IPS-18c (cell line): ENCODE results near the gene NMD3.

ENCODE experiments used
- H3K4me3 ChIP-seq: 2 replicates; pipeline ENCODE4 v1.7.0; 2013; ENCODE audit warnings: low read depth, mild to moderate bottlenecking, low read length, moderate library complexity; ENCODE audit not compliant: insufficient read depth
- H3K9me3 ChIP-seq: one replicate; pipeline ENCODE4 v1.6.1; 2013; ENCODE audit warnings: mild to moderate bottlenecking, low read length, moderate library complexity; ENCODE audit not compliant: control insufficient read depth, insufficient read depth

The NMD3 gene

DNA sequence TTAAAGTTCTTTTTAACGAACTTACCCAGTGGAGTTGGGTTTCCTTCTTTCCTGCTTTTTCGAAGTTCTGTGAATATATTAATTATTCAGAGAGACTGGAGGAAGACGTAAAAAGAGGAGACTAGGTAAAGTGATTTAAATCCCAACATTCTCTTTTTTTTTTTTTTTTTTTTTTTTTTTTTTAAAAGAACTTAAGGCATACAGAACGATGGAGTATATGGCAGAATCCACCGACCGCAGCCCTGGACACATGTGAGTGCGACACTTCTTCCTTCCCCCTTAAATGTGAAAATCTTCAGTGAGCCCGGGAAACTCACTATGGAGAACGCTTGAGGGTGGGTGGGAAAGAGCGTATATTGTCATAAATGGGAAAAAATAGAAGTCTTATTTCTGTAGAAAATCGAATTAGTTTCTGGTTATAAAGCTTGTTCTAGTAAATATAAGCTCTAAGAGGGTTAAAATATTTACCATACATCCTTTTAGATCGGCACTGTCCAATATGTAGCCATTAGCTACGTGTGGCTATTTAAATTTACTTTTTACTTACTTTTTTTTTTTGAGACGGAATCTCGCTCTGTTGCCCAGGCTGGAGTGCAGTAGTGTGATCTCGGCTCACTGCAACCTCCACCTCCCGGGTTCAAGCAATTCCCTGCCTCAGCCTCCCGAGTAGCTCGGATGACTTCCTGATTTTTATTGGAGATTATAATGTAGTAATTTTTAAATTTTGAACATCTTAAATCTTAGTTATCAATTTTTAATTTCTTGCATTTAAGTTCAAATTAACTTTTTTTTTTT, 892 bp downstream of the NMD3 start:
- Histone ChIP-seq H3K9me3 (no peaks in the 10 kb centered on the region), H3K4me3 (peak overlapping the region; percentile 77)

DNA sequence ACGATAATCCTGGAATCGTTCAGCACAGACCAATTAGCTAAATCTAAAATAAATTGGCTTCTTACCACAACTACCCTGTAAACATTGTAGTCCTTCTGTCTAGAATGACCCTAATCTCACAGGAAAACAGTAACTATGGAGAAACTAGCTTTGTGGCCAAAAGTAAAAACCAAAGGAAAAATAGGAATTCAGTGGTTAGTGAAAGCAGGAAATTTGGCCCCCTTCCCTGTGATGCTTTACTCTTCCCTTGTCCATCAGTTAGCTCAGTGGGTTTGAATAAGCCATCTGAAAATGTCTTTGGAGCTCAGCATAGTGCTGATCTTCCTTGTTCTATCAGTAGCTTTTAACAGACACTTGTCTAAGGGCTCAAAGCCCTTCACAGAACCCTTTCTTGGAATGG, 1.6 kb downstream of the NMD3 start:
- Histone ChIP-seq H3K4me3 (peak overlapping the region; percentile 42; the same call in 1 of the 2 replicates), H3K9me3 (no peaks in the 10 kb centered on the region)

- no peak overlapping the region for H3K4me3 ChIP-seq
Measured at GRCh38 chr3:161224786-161225185, 3.7 kb downstream of the NMD3 start.

DNA sequence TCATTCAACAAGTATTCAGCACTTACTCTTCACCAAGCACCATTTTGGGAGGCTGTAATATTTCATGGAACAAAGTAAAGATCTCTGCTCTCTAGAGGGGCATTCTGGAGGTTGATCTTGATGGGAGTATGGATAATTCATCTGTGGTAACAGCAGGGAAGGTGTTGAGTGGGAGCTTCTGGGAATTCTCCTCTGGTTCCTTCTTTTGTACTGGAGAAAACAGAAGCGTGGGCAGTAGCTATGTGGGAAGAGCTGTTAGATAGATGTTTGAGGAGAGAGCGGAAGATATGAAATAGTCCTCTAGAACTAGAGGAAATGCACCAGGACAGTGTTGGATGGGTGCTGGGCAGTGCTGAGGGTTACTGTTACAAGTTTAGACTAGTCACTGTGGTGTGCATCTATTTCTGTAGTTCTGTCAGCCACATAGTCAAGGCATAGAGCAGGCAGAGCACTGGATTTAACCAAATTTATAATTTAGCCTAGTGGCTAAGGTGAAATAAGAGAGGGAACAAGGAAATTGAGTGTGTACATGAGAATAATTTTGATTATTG, 9.6 kb downstream of the NMD3 start:
- no peaks in the 10 kb centered on the region for H3K9me3 ChIP-seq

More at GRCh38 chr3:161224786-161225185, 3.7 kb downstream of the NMD3 start:
- no peaks in the 10 kb centered on the region for H3K9me3 ChIP-seq

DNA sequence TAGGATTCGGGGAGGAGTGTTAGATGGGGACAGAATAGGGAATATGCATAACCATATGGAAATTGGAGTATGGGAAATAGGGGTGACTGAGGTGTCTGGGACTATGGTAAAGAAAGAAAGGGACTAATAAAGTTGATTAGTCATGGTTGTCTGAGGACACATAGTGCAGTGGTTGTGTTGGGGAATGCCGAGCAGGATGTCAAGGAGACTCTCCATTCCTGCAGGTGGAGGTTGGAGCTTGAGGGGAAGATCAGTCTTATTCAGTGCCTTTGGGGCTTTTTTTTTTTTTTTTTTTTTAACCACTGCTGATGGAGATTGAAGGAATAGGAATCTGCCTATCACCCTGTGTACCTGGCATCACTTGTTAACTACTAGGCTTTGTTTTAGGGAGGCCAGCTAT, 10.8 kb downstream of the NMD3 start:
- no peaks in the 10 kb centered on the region for H3K9me3 ChIP-seq
- no peak overlapping the region for H3K4me3 ChIP-seq

More for the DNA sequence above, 9.6 kb downstream of the NMD3 start:
- H3K4me3 ChIP-seq: no peak overlapping the region

DNA sequence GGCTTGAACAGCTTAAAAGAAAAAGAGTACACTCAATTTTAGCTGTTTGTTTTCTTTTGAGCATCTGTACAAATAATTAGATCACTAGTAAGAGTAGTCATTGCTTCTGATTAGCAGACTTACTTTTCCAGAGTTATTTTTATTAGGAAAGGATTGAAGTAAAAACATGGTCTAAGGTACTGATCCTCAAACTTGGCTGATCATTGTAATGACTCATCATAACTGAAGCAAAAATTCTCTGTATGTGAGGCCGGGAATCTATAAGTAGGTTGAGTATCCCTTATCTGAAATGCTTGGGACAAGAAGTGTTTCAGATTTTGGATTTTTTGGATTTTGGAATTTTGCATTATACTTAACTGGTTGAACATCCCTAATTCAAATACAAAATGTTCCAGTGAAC, 12.4 kb downstream of the NMD3 start:
- H3K4me3 ChIP-seq: no peak overlapping the region
- no peaks in the 10 kb centered on the region for H3K9me3 ChIP-seq

DNA sequence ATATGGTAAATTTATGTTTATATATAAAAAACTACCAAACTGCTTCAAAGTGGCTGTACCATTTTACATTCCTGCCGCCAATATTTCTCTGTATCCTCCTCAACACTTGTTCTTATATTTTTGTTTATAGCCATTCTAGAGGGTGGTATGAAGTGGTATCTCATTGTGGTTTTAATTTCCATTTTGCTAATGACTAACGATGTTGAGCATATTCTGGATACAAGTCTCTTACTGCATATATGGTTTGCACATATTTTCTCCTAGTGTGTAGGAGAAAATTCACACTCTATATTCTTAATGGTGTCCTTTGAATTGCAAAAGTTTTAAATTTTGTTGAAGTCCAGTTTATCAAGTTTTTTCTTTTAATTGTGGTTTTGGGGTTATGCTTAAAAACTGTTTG, 15.1 kb downstream of the NMD3 start:
- Histone ChIP-seq H3K9me3 (no peaks in the 10 kb centered on the region), H3K4me3 (no peak overlapping the region)

GRCh38 chr3:161239700-161240099, 18.6 kb downstream of the NMD3 start:
- H3K4me3 ChIP-seq: no peak overlapping the region
- H3K9me3 ChIP-seq: no peaks in the 10 kb centered on the region

GRCh38 chr3:161244538-161244937, 23.4 kb downstream of the NMD3 start:
- Histone ChIP-seq H3K9me3 (no peaks in the 10 kb centered on the region), H3K4me3 (no peak overlapping the region)

DNA sequence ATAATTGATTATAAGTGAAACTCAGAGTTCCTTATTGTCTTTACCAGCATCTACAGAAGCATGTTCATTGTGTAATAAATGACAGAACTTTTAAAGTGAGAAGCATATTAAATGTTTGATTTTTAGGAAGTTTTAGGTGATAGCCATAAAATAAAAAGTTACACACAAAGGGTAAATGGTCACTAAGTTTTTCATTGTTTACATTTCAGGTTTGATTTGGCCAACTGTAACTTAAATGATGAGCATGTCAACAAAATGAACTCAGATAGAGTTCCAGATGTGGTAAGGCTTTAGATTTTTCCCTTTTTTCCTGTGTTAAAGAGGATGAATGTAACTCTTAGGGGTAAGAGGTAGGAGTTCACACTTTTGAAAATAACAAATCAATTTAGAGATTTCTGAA, 25.9 kb downstream of the NMD3 start:
- Histone ChIP-seq H3K4me3 (no peak overlapping the region), H3K9me3 (no peaks in the 10 kb centered on the region)

GRCh38 chr3:161250116-161250515, 29.0 kb downstream of the NMD3 start:
- Histone ChIP-seq H3K4me3 (no peak overlapping the region), H3K9me3 (no peaks in the 10 kb centered on the region)

DNA sequence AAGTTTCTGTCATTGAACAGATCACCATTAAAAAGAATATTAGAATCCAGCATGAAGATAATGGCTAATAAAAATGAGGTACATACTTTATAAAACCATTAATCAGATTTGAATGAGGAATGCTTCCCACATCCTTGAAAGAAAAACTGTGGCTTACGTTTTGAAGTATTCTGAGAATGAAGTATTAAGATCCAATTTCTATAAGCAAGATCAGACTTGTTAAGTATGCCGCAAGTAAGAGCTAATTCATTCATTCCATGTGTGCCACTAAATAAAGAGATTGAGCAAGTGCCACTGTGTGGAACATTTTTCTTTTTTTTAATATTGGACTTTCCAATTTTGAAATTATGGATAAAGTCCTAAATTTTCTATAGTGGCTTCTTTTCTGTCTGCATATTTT, 30.6 kb downstream of the NMD3 start:
- H3K4me3 ChIP-seq: no peak overlapping the region

GRCh38 chr3:161252143-161252542, 31.0 kb downstream of the NMD3 start:
- Histone ChIP-seq H3K9me3 (no peaks in the 10 kb centered on the region), H3K4me3 (no peak overlapping the region)

More for the DNA sequence above, 30.6 kb downstream of the NMD3 start:
- H3K9me3 ChIP-seq: no peaks in the 10 kb centered on the region

GRCh38 chr3:161253711-161254110, 32.6 kb downstream of the NMD3 start:
- Histone ChIP-seq H3K9me3 (no peaks in the 10 kb centered on the region), H3K4me3 (no peak overlapping the region)

DNA sequence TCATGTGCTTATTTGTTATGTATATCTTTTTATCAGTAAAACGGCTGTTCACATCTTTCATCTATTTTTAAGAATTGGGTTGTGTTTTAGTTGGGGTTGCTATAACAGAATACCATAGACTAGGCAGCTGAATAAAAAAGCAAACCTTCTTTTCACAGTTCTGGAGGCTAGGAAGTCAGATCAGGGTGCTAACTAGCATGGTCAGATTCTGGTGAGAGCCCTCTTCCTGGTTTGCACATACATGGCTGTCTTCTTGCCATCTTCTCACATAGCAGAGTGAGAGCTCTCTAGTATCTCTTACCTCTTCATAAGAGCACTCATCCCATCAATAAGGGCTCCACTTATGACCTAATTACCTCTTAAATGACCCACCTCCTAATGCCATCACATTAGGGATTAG, 33.8 kb downstream of the NMD3 start:
- no peaks in the 10 kb centered on the region for H3K9me3 ChIP-seq
- no peak overlapping the region for H3K4me3 ChIP-seq

GRCh38 chr3:161263057-161263456, 41.9 kb downstream of the NMD3 start:
- Histone ChIP-seq H3K9me3 (no peaks in the 10 kb centered on the region), H3K4me3 (no peak overlapping the region)

- Histone ChIP-seq H3K4me3 (no peak overlapping the region), H3K9me3 (no peaks in the 10 kb centered on the region)
Measured at GRCh38 chr3:161264852-161265251, 43.7 kb downstream of the NMD3 start.

- Histone ChIP-seq H3K4me3 (no peak overlapping the region), H3K9me3 (no peaks in the 10 kb centered on the region)
Measured at GRCh38 chr3:161265916-161266571, 44.9 kb downstream of the NMD3 start.
